Brain microvascular endothelial cell (primary cell): Measurements from ENCODE around the gene PARD3.

Experiments
- DNase-seq: peaks from one replicate; pipeline ENCODE4 v3.0.0-alpha.2; 2020
- H3K27ac ChIP-seq: fragments of 250-450 bp; sonication (Bioruptor Pico); 2 replicates; pipeline ENCODE4 v1.5.1; 2020; ENCODE audit warnings: mild to moderate bottlenecking, moderate library complexity
- H3K27me3 ChIP-seq: fragments of 250-450 bp; sonication (Bioruptor Pico); replicated peaks from 2 replicates; pipeline ENCODE4 v1.5.1; 2020; ENCODE audit warnings: mild to moderate bottlenecking
- H3K36me3 ChIP-seq: fragments of 250-450 bp; sonication (Bioruptor Pico); replicated peaks from 2 replicates; pipeline ENCODE4 v1.5.1; 2020; ENCODE audit warnings: mild to moderate bottlenecking
- H3K4me3 ChIP-seq: 2 replicates; pipeline ENCODE4 v1.5.1; 2011; ENCODE audit warnings: low read depth, mild to moderate bottlenecking, control low read depth, low read length, moderate library complexity
- CTCF ChIP-seq: IDR thresholded peaks from 2 replicates; pipeline ENCODE4 v1.5.1; 2011; ENCODE audit warnings: low read depth, mild to moderate bottlenecking, moderate library complexity, low read length, control low read depth, inconsistent platforms; ENCODE audit errors: missing control alignments
- in situ Hi-C: cut with HindIII; loops from 2 replicates; pipeline ENCODE4 v1.10.0; 2017; ENCODE audit warnings: low sequenced_read_pairs, low pct_ligation_motif_present

The PARD3 gene

GRCh38 chr10:34520510-34520909 lies 294.6 kb downstream of the PARD3 start:
- H3K27ac ChIP-seq, result no peak overlapping the region

GRCh38 chr10:34520084-34520483 lies 295.0 kb downstream of the PARD3 start:
- no peak for TF ChIP-seq CTCF
- no peak for DNase-seq
- Histone ChIP-seq H3K36me3 (no peaks in the 10 kb centered on the region), H3K27ac (no peak overlapping the region), H3K4me3 (no peak overlapping the region), H3K27me3 (no peaks in the 10 kb centered on the region)
- in situ Hi-C loops, result no loop called here

More at GRCh38 chr10:34520510-34520909, 294.6 kb downstream of the PARD3 start:
- Histone ChIP-seq H3K4me3 (no peak overlapping the region), H3K36me3 (no peaks in the 10 kb centered on the region), H3K27me3 (no peaks in the 10 kb centered on the region)
- in situ Hi-C loops, result no loop called here
- no peak for TF ChIP-seq CTCF
- DNase-seq, result no peak

DNA sequence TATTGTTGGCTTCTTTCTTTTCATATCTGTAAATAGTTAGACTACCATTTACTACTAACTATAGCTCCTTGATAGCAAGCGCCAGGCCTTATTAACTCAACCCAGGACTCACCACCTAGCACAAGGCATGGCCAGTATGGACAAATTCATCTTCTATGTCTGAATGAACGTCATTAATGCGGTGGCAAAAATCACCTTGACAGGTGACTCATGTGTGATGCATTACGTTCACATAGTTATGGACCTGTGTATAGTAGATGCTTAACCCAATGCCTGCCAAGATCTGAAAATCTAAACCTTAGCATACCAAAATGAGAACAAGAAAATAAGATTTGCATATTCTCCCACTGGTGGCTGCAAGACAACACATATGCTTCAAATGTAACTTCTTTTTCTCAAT lies 300.8 kb downstream of the PARD3 start:
- DNase-seq, result no peak
- no peak for TF ChIP-seq CTCF
- H3K27me3 ChIP-seq, result no peaks in the 10 kb centered on the region
- in situ Hi-C loops, result no loop called here
- no peak overlapping the region for H3K27ac ChIP-seq
- no peaks in the 10 kb centered on the region for H3K36me3 ChIP-seq
- no peak overlapping the region for H3K4me3 ChIP-seq

- TF ChIP-seq CTCF, result no peak
- Histone ChIP-seq H3K36me3 (no peaks in the 10 kb centered on the region), H3K27me3 (no peaks in the 10 kb centered on the region), H3K4me3 (no peak overlapping the region), H3K27ac (no peak overlapping the region)
- in situ Hi-C loops, result no loop called here
- no peak for DNase-seq
Observed at GRCh38 chr10:34513636-34514035, 301.5 kb downstream of the PARD3 start.

- Histone ChIP-seq H3K27ac (no peak overlapping the region), H3K4me3 (no peak overlapping the region), H3K36me3 (no peaks in the 10 kb centered on the region), H3K27me3 (no peaks in the 10 kb centered on the region)
- in situ Hi-C loops, result no loop called here
- no peak for DNase-seq
- no peak for TF ChIP-seq CTCF
Observed at GRCh38 chr10:34507217-34507616, 307.9 kb downstream of the PARD3 start.

GRCh38 chr10:34506786-34507185 lies 308.3 kb downstream of the PARD3 start:
- Histone ChIP-seq H3K27ac (no peak overlapping the region), H3K4me3 (no peak overlapping the region), H3K27me3 (no peaks in the 10 kb centered on the region), H3K36me3 (no peaks in the 10 kb centered on the region)
- DNase-seq, result no peak
- TF ChIP-seq CTCF, result no peak
- in situ Hi-C loops, result no loop called here
